Measurements from ENCODE around the gene CHST11. TPM values are rescaled to one million over a fixed set of nuclear protein-coding genes. Genes with fewer than 3 reads are reported as not detected.

Gene CHST11
- total and polyA plus RNA-seq, 9 of the 15 experiments (the other 6 are each of a cell fraction or from before 2014, with no cell fraction given), result 2.3 to 38.7 (median 15.0) TPM

GRCh38 chr12:104716172-104716571 lies 259.4 kb downstream of the CHST11 start:
- Histone ChIP-seq H3K4me2 (ENCODE audit: insufficient read depth, low read length) (no peak overlapping the region), H3K9me1 (ENCODE audit: control insufficient read depth, insufficient read depth, low read length) (no peaks in the 10 kb centered on the region), H3K27me3 (ENCODE audit: control insufficient read depth in 2 of 2, insufficient read depth in 2 of 2, low read length in 2 of 2) (no peaks in the 10 kb centered on the region), H3K9ac (ENCODE audit: insufficient read depth in 1 of 2, low read depth in 2 of 2, low read length in 2 of 2) (no peak overlapping the region), H4K20me1 (replicated peaks; ENCODE audit: control insufficient read depth, insufficient read depth, low read length) (peaks cover 5% of the 10 kb centered on the region; the same call in 1 of the 2 replicates), H3K4me1 (replicated peaks in 1 of 2; ENCODE audit: control insufficient read depth in 2 of 2, insufficient read depth in 2 of 2, low read length in 2 of 2) (peaks cover 7% of the 10 kb centered on the region in 2 experiments; a peak in 4 of 5 replicates), H3K36me3 (ENCODE audit: control insufficient read depth, insufficient read depth, low read length) (0 out of 3 replicates have a peak, but pooled peaks cover 9% of the 10 kb centered on the region), H3K4me3 (no peak overlapping the region), H3K27ac (ENCODE audit: extremely low read depth, low read depth, low read length) (no peak overlapping the region), H2AFZ (ENCODE audit: low read depth, low read length) (no peak overlapping the region), H3K9me3 (replicated peaks; ENCODE audit: control insufficient read depth, insufficient read depth, low read depth, low read length) (no peaks in the 10 kb centered on the region), H3K79me2 (ENCODE audit: control insufficient read depth, insufficient read depth, low read length) (no peaks in the 10 kb centered on the region)
- intact Hi-C loops (cut with micrococcal nuclease) (no loop called here), in situ Hi-C loops (cut with MboI) (no loop called here)
- DNase-seq (ENCODE audit: extremely low read depth in 1 of 4, low spot score in 3 of 4), result no peak
- BruUV-seq (replicated peaks), result no TSS peak
- 75% methylated on average over 7 of the region's 7 CpGs for WGBS (ENCODE audit: insufficient coverage, low coverage, missing lambda C conversion rate)
- ATAC-seq, result no peak
- ChIA-PET POLR2A (no interaction called here), CTCF (ENCODE audit: low intra/inter-chr PET ratio) (no interaction called here)
- FAIRE-seq, result no peak
- peak; percentile 74 for TF ChIP-seq RBM25 (IDR thresholded peaks at IDR 0.05; ENCODE audit: low read depth, low read length, severe bottlenecking)
- TF ChIP-seq BCOR (IDR thresholded peaks at IDR 0.05), result peak; percentile 46; the same call in 1 of the 2 replicates
- no peak for TF ChIP-seq RNF2 (IDR thresholded peaks at IDR 0.05)
- 0 out of 2 replicates have a peak, but pooled peaks have one; percentile 52 for TF ChIP-seq ADNP (tag; IDR thresholded peaks at IDR 0.05)
- 0 out of 4 replicates have a peak, but pooled peaks of 1 of the 2 experiments have one; percentile 32 for TF ChIP-seq KDM1A (IDR thresholded peaks at IDR 0.05)
- TF ChIP-seq, protein P1, sequence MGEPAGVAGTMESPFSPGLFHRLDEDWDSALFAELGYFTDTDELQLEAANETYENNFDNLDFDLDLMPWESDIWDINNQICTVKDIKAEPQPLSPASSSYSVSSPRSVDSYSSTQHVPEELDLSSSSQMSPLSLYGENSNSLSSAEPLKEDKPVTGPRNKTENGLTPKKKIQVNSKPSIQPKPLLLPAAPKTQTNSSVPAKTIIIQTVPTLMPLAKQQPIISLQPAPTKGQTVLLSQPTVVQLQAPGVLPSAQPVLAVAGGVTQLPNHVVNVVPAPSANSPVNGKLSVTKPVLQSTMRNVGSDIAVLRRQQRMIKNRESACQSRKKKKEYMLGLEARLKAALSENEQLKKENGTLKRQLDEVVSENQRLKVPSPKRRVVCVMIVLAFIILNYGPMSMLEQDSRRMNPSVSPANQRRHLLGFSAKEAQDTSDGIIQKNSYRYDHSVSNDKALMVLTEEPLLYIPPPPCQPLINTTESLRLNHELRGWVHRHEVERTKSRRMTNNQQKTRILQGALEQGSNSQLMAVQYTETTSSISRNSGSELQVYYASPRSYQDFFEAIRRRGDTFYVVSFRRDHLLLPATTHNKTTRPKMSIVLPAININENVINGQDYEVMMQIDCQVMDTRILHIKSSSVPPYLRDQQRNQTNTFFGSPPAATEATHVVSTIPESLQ (CRISPR knock-in tag; IDR thresholded peaks at IDR 0.05), result no peak
